ENCODE data around the gene CRNN. TPM values are rescaled to one million over a fixed set of nuclear protein-coding genes. Genes with fewer than 3 reads are reported as not detected.

CRNN gene
- total RNA-seq, 4 donors from 2014 or later: not detected

GRCh38 chr1:152397474-152397873 is 16.6 kb downstream of the CRNN start:
- H3K36me3 ChIP-seq: no peaks in the 10 kb centered on the region
- H3K27me3 ChIP-seq: no peaks in the 10 kb centered on the region
- H3K4me1 ChIP-seq: no peaks in the 10 kb centered on the region
- DNase-seq: no peak
- WGBS, 2 donors: 83 to 86% methylated on average over 5 of the region's 5 CpGs
- no peak for TF ChIP-seq CTCF (IDR thresholded peaks at IDR 0.05)
- H3K9me3 ChIP-seq: no peaks in the 10 kb centered on the region
- intact Hi-C loops (cut with DNase I): no loop called here
- no peak overlapping the region for H3K27ac ChIP-seq
- H3K4me3 ChIP-seq (replicated peaks in 1 of 3): no peak overlapping the region

DNA sequence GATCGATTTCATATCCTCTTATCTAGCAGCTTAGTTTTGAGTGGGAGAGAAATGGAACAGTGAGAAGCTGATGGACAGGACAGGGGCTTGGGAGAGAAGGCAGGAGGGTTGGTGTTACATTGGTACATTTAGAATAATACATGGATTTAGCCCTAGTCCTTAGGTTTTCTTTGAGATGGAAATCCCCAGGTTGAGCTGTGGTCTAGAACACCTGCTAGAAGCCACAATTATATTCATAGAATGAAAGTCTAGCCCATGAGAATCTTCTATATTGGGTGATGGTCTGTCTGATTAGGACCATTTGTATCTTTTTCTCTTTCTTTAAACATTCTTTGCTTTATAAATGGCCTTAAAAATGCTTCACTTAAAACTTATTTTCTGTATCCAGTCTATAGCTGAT is 19.9 kb downstream of the CRNN start:
- Histone ChIP-seq H3K36me3 (no peaks in the 10 kb centered on the region), H3K9me3 (no peaks in the 10 kb centered on the region)
- intact Hi-C loops (cut with DNase I): no loop called here

GRCh38 chr1:152392909-152393308 is 21.2 kb downstream of the CRNN start:
- Histone ChIP-seq H3K36me3 (no peaks in the 10 kb centered on the region), H3K4me1 (no peaks in the 10 kb centered on the region), H3K4me3 (replicated peaks in 1 of 3) (no peak overlapping the region), H3K9me3 (no peaks in the 10 kb centered on the region), H3K27me3 (no peaks in the 10 kb centered on the region), H3K27ac (no peak overlapping the region)
- DNase-seq: no peak
- intact Hi-C loops (cut with DNase I): no loop called here
- 75 to 83% methylated on average over 2 of the region's 2 CpGs for WGBS, 2 donors
- TF ChIP-seq POLR2A (IDR thresholded peaks at IDR 0.05) (no peak), CTCF (IDR thresholded peaks at IDR 0.05) (no peak)

More for the DNA sequence above, 19.9 kb downstream of the CRNN start:
- TF ChIP-seq POLR2A (IDR thresholded peaks at IDR 0.05) (no peak), CTCF (IDR thresholded peaks at IDR 0.05) (no peak)
- Histone ChIP-seq H3K27me3 (no peaks in the 10 kb centered on the region), H3K4me3 (replicated peaks in 1 of 3) (no peak overlapping the region), H3K4me1 (no peaks in the 10 kb centered on the region), H3K27ac (no peak overlapping the region)
- no peak for DNase-seq
- whole genome bisulfite sequencing, 2 donors: 73% methylated on average over 1 of the region's 1 CpG

DNA sequence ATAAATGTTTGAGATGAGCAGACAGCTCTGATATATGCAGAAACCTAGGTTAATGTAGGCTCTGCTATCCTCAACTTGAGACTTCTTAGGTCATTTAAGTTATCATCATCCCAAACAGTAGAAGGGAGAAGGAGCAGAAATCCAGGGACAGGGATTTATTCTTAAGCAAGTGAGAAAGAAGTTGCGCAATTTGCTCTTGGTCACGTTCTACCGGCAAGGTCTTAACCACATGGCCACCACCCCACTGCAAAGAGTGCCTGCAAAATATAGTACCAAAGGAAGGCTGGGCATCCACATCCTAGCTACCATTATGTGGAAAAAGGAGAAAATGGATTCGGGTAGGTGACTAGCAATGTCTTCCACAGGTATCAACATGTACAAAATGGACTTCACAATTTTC is 25.2 kb downstream of the CRNN start:
- WGBS, 2 donors: 76 to 78% methylated on average over 4 of the region's 4 CpGs
- Histone ChIP-seq H3K36me3 (no peaks in the 10 kb centered on the region), H3K4me3 (replicated peaks in 1 of 3) (no peak overlapping the region), H3K4me1 (no peaks in the 10 kb centered on the region), H3K27ac (no peak overlapping the region), H3K9me3 (no peaks in the 10 kb centered on the region), H3K27me3 (no peaks in the 10 kb centered on the region)
- no peak for DNase-seq
- intact Hi-C loops (cut with DNase I): no loop called here
- TF ChIP-seq CTCF (IDR thresholded peaks at IDR 0.05) (no peak), POLR2A (IDR thresholded peaks at IDR 0.05) (no peak)

DNA sequence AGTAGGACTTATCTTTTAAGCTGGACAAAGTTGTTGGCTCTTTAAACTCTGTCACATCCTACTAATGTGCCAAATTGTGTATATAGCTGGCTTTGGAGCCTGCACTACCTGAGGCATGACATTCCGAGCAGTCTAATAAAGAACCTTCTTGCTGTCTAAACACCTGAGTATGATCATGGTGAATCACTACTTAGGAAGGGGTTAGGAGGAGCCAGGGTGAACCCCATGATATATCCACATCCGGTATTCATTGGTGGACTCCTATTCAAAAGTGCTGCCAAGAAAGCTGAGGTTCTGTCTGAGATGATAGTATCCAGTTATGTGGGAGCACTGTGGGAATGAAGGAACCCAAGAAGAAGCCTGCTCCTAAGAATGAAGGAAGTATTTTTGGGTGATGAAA is 27.1 kb downstream of the CRNN start:
- Histone ChIP-seq H3K27ac (no peak overlapping the region), H3K27me3 (no peaks in the 10 kb centered on the region), H3K4me3 (replicated peaks in 1 of 3) (no peak overlapping the region), H3K4me1 (no peaks in the 10 kb centered on the region), H3K36me3 (no peaks in the 10 kb centered on the region), H3K9me3 (no peaks in the 10 kb centered on the region)
- DNase-seq: no peak
- 86 to 96% methylated on average over 2 of the region's 2 CpGs for WGBS, 2 donors
- TF ChIP-seq CTCF (IDR thresholded peaks at IDR 0.05) (no peak), POLR2A (IDR thresholded peaks at IDR 0.05) (no peak)
- intact Hi-C loops (cut with DNase I): no loop called here
